Hypothalamus (tissue), 51 donors: ENCODE results near the gene MX1.

ENCODE experiments used
- DNase-seq, 51 donors: peaks; one replicate each; lab custom pipeline; 2025; lab: John Stamatoyannopoulos, UW

Gene MX1

DNA sequence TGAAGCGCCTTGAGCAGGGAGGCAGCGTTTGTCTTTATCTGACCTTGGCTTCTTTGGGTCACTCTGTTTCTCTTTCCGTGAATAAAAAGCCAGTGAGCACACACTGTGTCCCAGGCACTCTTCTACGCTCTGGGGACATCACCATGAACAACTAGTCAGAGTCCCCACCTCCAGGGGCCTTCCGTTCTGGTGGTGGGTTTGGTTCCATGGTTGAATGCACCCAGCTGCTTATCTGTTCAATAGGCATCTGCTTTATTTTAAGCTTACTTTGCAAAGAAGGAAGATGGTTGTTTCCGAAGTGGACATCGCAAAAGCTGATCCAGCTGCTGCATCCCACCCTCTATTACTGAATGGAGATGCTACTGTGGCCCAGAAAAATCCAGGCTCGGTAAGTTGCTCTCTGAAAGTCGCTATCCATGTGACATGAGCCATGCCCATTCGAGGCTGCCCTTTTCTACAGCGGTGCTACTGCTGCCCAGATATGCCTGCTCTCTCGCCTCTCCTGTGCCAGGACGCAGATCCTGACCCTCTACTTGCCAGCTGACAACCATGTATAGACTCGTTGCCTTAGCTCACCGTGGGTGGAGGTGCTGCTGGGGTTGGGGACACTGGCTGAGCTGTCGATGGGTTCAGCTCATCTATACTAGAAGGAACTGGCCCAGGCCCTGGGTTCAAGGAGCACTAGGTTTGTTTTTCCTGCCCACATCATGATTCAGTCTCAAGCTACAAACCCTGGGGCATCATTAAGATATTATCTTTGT, 5.9 kb downstream of the MX1 start:
- no peak for DNase-seq

DNA sequence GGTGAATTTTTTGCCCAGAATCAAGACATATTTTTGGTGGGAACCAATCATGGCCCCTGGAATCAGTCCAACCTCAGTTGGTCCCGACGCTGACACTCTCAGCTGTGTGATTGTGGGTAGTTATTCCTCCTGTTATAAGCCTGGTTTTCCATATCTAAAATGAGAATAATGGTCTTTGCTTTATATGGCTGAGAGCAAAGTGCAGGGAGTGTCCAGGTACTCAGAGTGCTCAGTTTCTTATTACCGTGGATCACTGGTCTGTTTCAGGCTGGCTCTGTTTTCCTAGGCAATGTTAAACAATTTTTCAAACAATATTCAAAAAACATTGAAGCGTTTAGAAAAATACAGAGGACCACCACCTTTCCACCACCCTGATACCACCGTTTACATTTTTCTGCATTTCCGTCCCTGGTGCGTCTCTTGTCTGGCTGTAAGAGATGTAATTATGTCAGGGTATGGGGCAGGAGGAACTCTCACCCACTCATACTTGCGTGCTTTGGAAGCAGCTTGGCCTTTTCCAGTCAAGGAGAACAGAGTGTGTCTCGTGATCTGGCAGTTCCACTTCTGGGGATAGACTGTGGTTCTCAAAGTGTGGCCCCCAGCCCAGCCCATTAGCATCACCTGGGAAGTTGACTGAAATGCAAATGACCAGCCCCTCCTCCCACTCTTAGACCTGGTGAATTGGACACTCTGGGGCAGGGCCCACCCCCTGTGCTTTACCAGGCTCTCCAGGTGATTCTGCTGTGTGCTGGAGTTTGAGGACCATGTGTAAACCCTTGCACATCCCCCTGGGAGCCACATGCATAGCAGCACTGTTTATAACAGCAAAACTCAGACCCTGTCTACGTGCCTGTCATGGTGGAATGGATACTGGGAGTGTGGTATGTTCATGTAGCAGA, 6.8 kb downstream of the MX1 start:
- no peak for DNase-seq

DNA sequence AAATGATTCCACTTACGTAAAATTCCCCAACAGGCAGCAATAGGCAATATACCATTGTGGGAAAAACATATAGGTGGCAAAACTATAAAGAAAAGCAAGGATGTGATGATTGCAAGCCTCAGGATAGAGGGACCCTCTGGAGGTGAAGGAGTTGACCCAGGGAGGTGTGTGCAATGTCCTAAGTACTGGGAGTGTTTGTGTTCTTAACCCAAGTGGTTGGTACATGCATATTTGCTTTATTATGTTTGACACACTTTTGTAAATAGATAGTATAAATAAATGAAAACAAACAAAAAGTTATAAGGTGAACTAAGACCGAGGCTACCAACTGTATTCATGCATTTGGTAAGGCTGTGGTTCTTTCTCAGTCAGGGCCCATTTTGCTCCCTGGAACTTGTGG, 7.5 kb downstream of the MX1 start:
- no peak for DNase-seq

DNA sequence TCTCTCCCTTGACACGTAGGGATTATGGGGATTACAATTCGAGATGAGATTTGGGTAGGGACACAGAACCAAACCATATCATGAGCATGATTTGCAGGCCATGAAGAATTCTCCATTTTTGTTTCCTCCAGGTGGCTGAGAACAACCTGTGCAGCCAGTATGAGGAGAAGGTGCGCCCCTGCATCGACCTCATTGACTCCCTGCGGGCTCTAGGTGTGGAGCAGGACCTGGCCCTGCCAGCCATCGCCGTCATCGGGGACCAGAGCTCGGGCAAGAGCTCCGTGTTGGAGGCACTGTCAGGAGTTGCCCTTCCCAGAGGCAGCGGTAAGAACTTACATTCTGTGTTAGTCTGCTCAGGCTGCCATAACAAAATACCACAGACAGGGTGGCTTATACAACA, 9.7 kb downstream of the MX1 start:
- no peak for DNase-seq

DNA sequence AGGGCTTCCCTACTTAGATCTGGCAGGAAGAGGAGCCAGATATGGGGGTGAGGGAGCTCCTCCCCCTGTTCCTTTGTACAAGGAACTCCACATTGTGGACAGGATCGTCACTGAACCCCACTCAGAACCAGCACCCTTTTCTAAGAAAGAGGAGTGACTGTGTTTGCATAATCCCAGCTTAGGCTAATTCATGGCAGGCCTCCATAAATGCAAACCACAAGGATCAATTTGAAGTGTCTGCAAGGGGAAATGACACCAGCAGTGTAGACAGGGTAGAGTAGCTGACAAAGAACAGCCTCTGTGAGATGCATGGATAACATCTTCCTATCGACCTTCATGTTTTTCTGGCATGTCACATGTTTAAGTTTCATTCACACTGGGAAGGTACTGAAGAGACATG, 11.7 kb downstream of the MX1 start:
- no peak for DNase-seq

DNA sequence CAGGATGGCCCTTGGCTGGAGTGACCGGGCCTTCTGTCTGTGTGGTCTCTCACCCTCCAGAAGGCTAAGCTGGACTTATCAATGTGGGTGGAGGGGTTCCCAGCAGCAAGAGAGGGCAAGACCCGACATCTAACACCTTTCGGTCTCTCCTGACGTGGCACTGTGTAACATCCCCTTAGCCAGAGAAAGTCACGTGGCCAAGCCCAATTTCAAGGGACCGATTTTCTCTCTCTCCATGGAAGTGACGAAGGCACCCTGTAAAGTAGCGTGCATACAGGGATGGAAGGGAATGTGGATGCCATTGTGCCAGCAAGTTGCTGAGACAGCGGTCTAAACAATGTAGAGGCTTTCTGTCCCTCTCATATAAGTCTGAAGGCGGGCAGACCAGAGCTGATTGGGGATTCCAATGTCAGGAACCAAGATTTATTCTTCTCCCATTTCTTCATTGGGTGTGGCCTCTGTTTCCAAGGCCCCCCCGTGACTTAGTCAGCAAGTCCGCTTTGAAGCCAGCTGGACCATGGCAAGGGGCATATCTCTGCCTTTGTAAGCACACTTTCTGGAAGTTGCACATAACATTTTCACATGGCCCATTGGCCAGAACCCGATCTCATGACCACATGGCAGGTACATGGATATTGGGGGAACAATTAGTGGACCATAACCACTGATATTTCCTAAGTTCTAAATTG, 12.5 kb downstream of the MX1 start:
- DNase-seq: no peak

DNA sequence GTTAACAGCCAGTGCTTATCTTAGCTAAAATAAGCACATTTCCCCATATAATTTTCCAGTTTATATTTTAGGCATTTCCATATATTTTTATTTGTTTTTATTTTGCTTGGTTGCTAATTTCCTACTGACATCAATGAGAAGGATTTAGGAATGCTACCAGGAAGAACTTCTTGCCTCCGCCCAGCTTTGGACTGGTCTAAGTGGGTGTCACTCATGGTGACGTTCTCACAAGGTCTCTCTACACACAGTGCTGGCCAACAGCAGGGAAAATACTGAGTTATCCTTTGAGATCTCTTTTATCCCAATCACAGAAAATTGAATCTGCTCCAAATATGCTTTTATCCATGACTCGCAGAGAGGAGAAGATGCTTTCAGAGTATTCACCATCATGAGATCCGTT, 13.2 kb downstream of the MX1 start:
- no peak for DNase-seq

DNA sequence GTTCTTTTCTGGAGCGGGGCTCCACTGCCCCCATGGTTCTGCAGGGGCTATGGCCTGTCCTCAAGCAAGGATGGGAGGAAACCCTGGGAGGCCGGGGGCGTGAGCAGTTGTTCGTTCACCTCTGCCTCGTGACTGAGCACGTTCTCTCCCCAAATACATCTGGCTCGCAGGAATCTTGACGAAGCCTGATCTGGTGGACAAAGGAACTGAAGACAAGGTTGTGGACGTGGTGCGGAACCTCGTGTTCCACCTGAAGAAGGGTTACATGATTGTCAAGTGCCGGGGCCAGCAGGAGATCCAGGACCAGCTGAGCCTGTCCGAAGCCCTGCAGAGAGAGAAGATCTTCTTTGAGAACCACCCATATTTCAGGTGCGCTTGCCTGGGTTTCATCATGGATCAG, 15.5 kb downstream of the MX1 start:
- DNase-seq: no peak

DNA sequence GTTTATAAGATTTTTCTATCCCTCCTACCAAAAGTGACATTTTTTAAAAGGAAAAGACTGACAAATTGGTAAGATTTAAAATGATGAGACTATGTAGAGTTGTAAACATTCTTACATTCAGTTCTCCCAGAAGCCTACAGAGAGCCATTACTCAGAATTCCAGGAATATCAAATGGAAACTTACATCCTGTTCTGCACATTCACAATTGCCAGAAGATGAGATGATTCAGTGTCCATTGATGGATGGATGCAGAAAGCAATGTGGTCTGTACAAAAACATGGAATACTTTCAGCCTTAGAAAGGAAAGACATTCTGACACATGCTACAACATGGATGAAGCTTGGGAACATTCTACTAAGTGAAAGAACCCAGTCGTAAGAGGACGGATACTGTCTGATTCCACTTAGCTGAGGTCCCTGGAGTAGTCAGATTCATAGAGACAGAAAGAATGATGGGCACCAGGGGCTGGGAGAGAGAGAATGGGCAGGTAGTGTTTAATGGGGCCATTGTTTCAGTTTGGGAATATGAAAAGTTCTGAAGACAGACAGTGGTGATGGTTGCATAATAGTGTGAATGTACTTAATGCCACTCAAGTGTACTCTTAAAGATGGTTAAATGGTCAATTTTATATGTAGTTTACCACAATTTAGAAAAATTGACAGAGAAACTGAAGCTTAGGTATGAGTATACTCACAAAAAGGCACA, 16.6 kb downstream of the MX1 start:
- DNase-seq: no peak

DNA sequence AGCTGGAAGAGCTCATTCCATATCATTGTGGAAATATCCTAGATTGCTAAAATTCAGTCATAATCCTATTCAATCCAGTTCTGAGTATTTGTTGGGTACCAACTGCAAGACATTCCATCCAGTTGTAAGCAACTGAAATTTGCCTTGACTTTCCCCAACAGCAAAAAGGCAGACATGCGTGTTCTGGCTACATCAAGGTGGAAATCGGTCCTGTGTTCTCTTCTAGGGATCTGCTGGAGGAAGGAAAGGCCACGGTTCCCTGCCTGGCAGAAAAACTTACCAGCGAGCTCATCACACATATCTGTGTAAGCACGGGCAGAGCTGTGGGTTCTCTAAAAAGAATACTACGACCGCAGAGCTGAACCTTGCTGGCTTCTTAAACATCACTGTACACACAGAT, 17.5 kb downstream of the MX1 start:
- no peak for DNase-seq

DNA sequence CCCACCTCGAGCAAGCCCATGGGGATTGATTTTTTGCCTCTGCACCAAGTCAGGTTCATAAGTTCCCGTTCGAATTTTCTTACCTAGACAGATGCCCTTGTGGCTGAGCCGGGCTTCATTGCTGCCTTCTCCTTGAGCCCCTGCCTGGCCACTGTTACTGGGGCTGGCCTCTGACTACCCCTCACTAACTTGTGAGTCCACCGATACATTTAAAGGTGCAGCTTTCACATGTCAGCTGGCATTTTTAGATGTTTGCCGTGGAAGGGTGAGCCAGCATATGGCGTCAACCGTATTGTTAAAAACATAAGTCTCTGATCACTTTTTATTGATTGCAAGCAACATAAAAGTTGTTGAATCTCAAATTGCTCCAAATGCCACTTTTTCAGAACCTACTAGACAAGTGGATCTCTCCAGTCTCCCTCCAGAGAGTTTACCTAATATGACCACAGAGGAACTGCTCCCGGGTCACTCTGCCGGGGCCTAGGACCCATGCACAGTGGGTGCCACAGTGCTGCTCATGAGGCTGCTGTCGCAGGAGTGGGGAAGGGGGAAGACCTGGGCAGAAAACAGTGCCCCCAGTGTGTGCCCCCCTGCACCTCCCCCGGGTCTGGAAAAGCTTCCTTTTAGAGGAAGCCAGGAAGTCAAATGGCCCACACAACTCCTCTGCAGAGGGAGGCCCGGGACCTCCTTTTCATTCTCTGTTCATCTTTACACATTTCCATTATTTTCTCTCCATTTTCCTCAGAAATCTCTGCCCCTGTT, 18.8 kb downstream of the MX1 start:
- DNase-seq: no peak

DNA sequence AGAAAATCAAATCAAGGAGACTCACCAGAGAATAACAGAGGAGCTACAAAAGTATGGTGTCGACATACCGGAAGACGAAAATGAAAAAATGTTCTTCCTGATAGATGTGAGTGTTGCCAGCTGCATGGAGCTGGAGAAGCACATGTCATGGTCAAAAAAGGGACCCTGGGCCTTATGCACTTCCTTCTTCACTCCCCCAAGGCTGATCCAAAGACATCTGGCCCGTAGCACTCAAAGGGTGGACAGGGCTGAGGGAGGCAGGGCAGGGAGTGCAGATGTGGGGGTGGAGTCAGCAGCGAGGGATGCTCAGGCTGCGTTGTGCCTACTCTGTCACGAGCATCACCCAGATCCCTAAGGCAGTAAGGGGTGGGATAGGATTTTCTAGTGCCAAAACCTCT, 19.4 kb downstream of the MX1 start:
- DNase-seq: no peak

DNA sequence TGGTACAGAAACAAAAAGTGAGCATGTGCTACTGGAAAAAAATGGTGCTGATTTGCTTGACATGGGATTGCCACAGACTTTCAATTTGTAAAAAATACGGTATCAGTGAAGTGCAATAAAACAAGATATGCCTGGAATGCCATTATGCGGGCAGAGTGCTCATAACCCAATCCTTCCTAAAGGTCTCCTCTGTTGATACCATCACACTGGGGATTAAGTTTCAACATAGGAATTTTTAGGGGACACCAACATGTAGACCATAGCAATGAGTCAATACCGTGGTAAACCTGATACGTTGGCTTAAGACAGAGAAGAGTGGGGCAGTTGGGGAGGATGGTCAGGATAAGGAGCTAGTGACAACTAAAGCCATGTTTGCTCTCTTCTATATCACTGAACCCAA, 20.5 kb downstream of the MX1 start:
- DNase-seq: no peak

DNA sequence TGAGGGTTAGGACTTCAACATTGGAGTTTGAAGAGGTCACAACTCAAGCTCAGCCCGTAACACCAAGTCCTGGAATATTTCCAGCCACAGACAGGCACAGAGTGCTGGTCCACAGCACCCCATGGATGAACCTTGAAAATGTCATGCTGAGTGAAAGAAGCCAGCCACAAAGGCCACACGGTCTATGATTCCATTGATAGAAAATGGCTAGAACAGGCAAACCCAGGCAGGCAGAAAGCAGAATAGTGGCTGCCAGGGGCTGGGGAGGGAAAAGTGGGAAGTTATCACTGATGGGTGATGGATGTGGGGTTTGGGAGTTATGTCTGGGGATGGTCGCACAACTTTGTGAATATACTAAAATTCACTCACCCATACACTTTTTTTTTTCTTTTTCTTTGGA, 21.3 kb downstream of the MX1 start:
- DNase-seq: no peak

DNA sequence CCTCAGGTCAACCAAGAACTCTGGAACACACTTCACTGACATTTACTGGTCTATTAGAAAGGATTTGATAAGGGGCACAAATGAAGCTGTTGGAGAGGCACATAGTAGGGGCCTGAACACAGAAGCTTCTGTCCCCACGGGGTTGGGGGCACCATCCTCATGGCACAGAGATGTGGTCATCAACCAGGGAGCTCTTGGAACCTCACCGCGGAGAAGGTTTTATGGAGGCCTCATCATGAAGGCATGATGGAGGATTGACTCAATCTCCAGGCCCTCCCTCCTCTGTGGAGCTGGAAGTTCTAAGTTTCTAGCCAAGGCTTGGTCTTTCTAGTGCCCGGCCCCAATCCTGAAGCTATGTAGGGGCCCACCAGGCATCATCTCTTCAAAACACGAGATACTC, 23.6 kb downstream of the MX1 start:
- no peak for DNase-seq

DNA sequence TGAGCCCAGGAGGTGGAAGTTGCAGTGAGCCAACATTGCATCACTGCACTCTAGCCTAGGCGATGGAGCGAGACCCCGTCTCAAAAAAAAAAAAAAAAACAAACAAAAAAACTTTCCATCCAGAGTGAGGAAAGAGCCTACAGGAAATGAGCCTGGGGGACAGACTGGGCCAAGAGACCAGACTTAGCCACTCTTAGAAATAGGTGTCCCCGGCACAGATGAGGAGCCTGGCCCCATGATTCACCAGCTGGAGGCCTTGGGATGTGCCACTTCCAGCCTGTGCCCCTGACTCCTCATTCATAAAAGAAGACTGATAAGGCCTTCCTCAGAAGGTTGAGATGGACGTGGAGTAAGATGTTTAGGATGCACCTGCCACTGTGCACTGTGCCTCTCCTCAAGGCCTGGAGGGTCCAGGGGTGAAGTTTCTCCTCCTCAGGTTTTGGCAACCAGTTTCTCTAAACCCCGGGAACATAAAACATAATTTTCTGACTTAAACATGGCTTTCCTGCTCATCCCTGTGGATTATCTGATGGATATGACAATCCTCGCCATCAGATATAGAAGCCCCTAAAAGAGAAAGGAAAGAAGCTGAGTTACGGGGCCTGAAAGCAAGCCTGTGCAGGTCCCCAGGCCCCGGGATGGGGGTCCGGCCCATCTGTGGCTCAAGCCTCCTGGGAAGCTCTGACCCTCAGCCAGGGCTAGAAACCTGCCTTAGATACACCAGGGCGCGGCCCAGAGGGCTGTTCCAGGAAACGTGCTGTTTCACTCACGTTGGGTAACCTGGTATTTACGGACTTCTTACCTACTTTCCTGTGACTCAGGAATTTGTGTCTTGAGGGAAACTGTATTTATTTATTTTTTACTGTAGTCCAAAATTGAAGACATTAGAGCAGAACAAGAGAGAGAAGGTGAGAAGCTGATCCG, 26.0 kb downstream of the MX1 start:
- DNase-seq: no peak

DNA sequence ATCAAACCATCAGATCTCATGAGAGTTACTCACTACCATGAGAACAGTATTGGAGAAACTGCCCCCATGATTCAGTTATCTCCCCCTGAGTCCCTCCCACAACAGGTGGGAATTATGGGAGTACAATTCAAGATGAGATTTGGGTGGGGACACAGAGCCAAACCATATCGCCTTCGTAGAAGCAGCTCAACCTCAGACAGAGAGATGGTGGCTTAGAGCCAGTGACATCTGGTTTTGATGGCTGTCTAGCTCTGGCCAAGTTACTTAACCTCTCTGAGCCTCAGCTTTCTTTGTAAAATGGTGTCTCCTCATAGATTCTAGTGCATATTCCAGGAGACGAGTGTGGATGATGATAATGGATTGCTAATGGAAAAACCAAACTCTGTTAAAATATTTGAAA, 27.2 kb downstream of the MX1 start:
- DNase-seq: no peak

DNA sequence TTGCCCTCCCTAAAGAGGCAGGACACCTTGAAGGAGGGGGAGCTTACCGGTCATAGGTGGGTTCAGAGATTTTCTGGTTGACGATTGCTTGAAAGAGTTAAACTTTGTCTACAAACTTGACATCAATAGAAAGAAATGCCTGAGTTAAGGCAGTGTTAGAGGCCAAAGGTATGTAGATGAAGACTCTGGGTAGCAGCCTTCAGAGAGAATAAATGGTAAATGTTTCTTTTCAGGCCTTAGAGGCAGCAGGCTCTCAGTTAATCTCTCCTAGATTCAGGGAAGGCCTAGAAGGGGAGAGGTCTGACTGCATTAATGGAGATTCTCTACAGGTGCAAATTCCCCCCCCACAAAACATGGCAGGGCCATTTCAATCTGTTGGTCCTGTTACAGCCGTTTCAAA, 27.7 kb downstream of the MX1 start:
- DNase-seq: no peak

DNA sequence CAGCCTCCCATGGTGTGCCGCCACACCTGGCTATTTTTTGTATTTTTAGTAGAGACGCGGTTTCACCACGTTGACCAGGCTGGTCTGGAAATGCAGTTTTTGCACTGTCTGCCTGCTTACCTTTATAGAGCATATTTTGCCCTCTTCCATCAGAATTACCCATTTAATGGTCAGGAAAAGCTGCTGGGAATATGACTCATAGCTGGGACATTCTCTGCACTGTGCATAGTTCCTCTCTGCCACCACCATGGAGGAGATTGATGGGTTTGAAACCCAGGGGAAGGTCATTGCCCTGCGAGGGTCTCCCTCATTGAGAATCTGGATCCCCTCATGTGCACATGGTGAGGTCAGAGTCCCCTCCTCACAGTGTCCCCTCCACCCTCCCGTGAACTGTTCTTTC, 32.1 kb downstream of the MX1 start:
- DNase-seq: no peak
